ENCODE measurements around the gene FAM83G.
"Not testable (repeated sequence)": the region's sequence is repeated elsewhere in the genome, so short reads cannot be mapped to it uniquely, and the experiment has no call there.

Gene FAM83G

GRCh38 chr17:19004421-19005136 lies at the start of gene FAM83G:
TSS of gene FAM83G (minus strand) at chr17:19004764. CDS start at chr17:19004041, 723 bp downstream.
- DNase-seq (ENCODE audit: low read depth in 2 of 2): peak; percentile 82 to 85

- not testable (repeated sequence) for DNase-seq (ENCODE audit: low read depth in 2 of 2)
Observed at GRCh38 chr17:19048826-19049225, 44.3 kb upstream of the FAM83G start.

- not testable (repeated sequence) for DNase-seq (ENCODE audit: low read depth in 2 of 2)
Observed at GRCh38 chr17:19047510-19047909, 42.9 kb upstream of the FAM83G start.

- DNase-seq (ENCODE audit: low read depth in 2 of 2): not testable (repeated sequence)
Observed at GRCh38 chr17:19046782-19047375, 42.3 kb upstream of the FAM83G start, which contains the start of gene GRAP. TSS of gene GRAP (minus strand) at chr17:19046957. CDS start at chr17:19046926, 31 bp downstream.

- not testable (repeated sequence) for DNase-seq (ENCODE audit: low read depth in 2 of 2)
Observed at GRCh38 chr17:19044643-19045042, 40.1 kb upstream of the FAM83G start.

- not testable (repeated sequence) for DNase-seq (ENCODE audit: low read depth in 2 of 2)
Observed at GRCh38 chr17:19043032-19043431, 38.5 kb upstream of the FAM83G start.

- DNase-seq (ENCODE audit: low read depth in 2 of 2): not testable (repeated sequence)
Observed at GRCh38 chr17:19042369-19042768, 37.8 kb upstream of the FAM83G start.

GRCh38 chr17:19041871-19042270 lies 37.3 kb upstream of the FAM83G start:
- DNase-seq (ENCODE audit: low read depth in 2 of 2): not testable (repeated sequence)

GRCh38 chr17:19040350-19040749 lies 35.8 kb upstream of the FAM83G start:
- DNase-seq (ENCODE audit: low read depth in 2 of 2): not testable (repeated sequence)

- not testable (repeated sequence) for DNase-seq (ENCODE audit: low read depth in 2 of 2)
Observed at GRCh38 chr17:19038730-19039129, 34.2 kb upstream of the FAM83G start.

GRCh38 chr17:19038007-19038406 lies 33.4 kb upstream of the FAM83G start:
- not testable (repeated sequence) for DNase-seq (ENCODE audit: low read depth in 2 of 2)

GRCh38 chr17:19037547-19037946 lies 33.0 kb upstream of the FAM83G start:
- DNase-seq (ENCODE audit: low read depth in 2 of 2): not testable (repeated sequence)

- not testable (repeated sequence) for DNase-seq (ENCODE audit: low read depth in 2 of 2)
Observed at GRCh38 chr17:19036186-19036585, 31.6 kb upstream of the FAM83G start.

GRCh38 chr17:19032377-19032988 lies 27.9 kb upstream of the FAM83G start:
- not testable (repeated sequence) for DNase-seq (ENCODE audit: low read depth in 2 of 2)

GRCh38 chr17:19031729-19032128 lies 27.2 kb upstream of the FAM83G start:
- peak; percentile 21 to 42 for DNase-seq (ENCODE audit: low read depth in 2 of 2)

GRCh38 chr17:19030771-19031449 lies 26.3 kb upstream of the FAM83G start:
- not testable (repeated sequence) for DNase-seq (ENCODE audit: low read depth in 2 of 2)

GRCh38 chr17:19029740-19030139 lies 25.2 kb upstream of the FAM83G start:
- not testable (repeated sequence) for DNase-seq (ENCODE audit: low read depth in 2 of 2)

GRCh38 chr17:19028671-19029070 lies 24.1 kb upstream of the FAM83G start:
- not testable (repeated sequence) for DNase-seq (ENCODE audit: low read depth in 2 of 2)

- DNase-seq (ENCODE audit: low read depth in 2 of 2): no peak
Observed at GRCh38 chr17:19024101-19025078, 19.8 kb upstream of the FAM83G start.

- DNase-seq (ENCODE audit: low read depth in 2 of 2): no peak
Observed at GRCh38 chr17:19023209-19023999, 18.8 kb upstream of the FAM83G start.
